Activated naive CD8-positive, alpha-beta T cell treated with anti-CD3 and anti-CD28 coated beads, Interleukin-2, amount 50 U/mL, for 16 hours (primary cell): ENCODE results near the gene SPHK1.

ENCODE experiments used
- DNase-seq: peaks from one replicate; pipeline ENCODE4 v3.0.0-alpha.2; 2020; ENCODE audit warnings: low read depth, low spot score

Gene SPHK1

GRCh38 chr17:76384987-76385891 is 830 bp downstream of the SPHK1 start:
- DNase-seq: no peak

GRCh38 chr17:76385892-76386786 is 1.7 kb downstream of the SPHK1 start:
- peak; percentile 77 for DNase-seq

GRCh38 chr17:76386966-76387765 is 2.8 kb downstream of the SPHK1 start:
- no peak for DNase-seq

GRCh38 chr17:76388966-76389888 is 4.8 kb downstream of the SPHK1 start:
- no peak for DNase-seq

GRCh38 chr17:76390003-76390421 is 5.6 kb downstream of the SPHK1 start:
- DNase-seq: no peak

GRCh38 chr17:76391200-76391715 is 6.8 kb downstream of the SPHK1 start:
- DNase-seq: no peak

- no peak for DNase-seq
These were observed 9.8 kb downstream of the SPHK1 start for GRCh38 chr17:76394166-76394565.

- no peak for DNase-seq
These were observed 11.6 kb downstream of the SPHK1 start for GRCh38 chr17:76395980-76396379.

- DNase-seq: no peak
These were observed 12.8 kb downstream of the SPHK1 start for GRCh38 chr17:76397184-76397583.

- peak; percentile 69 for DNase-seq
These were observed 13.5 kb downstream of the SPHK1 start for GRCh38 chr17:76397687-76398522.

- DNase-seq: no peak
These were observed 14.2 kb downstream of the SPHK1 start for GRCh38 chr17:76398523-76399174.

GRCh38 chr17:76399175-76400172 is 15.1 kb downstream of the SPHK1 start:
- DNase-seq: no peak

GRCh38 chr17:76402711-76403110 is 18.3 kb downstream of the SPHK1 start:
- no peak for DNase-seq

- DNase-seq: no peak
These were observed 19.8 kb downstream of the SPHK1 start for GRCh38 chr17:76404256-76404655.

GRCh38 chr17:76404976-76405563 is 20.7 kb downstream of the SPHK1 start:
- no peak for DNase-seq

GRCh38 chr17:76405607-76405966 is 21.2 kb downstream of the SPHK1 start:
- DNase-seq: no peak

- DNase-seq: no peak
These were observed 21.7 kb downstream of the SPHK1 start for GRCh38 chr17:76405967-76406647.
